ENCODE results near the gene CRHR1.

DNA sequence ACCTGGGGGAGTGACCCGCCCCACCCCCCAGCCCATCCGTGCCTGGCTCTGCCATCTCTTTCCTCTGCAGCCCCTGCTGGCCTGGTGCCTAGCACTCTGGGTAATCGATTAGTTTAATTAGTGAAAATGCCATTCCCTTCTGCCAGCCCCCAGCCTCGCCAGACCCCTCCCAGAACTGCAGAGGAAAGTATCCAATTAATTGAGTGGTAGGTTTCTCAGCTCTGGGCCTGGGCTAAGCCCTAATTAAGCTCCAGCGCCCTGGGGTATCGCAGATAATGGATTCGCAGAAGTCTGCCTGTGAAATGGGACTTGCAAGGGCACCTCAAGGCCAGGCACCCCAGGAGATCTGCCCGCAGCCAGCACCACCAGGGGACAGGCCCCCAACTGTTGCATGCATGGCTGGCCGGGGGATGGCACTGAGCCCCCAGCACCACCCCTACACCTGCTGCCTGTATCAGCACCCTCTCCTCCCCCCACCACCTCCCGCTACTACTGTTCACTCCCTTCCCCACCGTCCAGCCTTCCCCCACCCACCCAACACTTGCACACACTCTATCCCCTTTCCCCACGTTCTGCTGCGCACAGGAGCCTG lies 40.9 kb downstream of the CRHR1 start:
- TF ChIP-seq POLR2A (IDR thresholded peaks at IDR 0.05) (no peak), EP300 (IDR thresholded peaks at IDR 0.05; ENCODE audit: low read depth) (no peak), POLR2AphosphoS5 (IDR thresholded peaks at IDR 0.05) (no peak)
- TF ChIP-seq, protein P1, sequence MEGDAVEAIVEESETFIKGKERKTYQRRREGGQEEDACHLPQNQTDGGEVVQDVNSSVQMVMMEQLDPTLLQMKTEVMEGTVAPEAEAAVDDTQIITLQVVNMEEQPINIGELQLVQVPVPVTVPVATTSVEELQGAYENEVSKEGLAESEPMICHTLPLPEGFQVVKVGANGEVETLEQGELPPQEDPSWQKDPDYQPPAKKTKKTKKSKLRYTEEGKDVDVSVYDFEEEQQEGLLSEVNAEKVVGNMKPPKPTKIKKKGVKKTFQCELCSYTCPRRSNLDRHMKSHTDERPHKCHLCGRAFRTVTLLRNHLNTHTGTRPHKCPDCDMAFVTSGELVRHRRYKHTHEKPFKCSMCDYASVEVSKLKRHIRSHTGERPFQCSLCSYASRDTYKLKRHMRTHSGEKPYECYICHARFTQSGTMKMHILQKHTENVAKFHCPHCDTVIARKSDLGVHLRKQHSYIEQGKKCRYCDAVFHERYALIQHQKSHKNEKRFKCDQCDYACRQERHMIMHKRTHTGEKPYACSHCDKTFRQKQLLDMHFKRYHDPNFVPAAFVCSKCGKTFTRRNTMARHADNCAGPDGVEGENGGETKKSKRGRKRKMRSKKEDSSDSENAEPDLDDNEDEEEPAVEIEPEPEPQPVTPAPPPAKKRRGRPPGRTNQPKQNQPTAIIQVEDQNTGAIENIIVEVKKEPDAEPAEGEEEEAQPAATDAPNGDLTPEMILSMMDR (IDR thresholded peaks at IDR 0.05): no peak
